ENCODE results near the gene MCF2L2. TPM values are rescaled to one million over a fixed set of nuclear protein-coding genes. Genes with fewer than 3 reads are reported as not detected.
A peak's percentile ranks its signal among the peaks of the same experiment; 100 is the strongest.

MCF2L2 gene
- total and polyA plus RNA-seq, 5 donors from 2014 or later, result 2.1 to 20.7 (median 4.0) TPM

DNA sequence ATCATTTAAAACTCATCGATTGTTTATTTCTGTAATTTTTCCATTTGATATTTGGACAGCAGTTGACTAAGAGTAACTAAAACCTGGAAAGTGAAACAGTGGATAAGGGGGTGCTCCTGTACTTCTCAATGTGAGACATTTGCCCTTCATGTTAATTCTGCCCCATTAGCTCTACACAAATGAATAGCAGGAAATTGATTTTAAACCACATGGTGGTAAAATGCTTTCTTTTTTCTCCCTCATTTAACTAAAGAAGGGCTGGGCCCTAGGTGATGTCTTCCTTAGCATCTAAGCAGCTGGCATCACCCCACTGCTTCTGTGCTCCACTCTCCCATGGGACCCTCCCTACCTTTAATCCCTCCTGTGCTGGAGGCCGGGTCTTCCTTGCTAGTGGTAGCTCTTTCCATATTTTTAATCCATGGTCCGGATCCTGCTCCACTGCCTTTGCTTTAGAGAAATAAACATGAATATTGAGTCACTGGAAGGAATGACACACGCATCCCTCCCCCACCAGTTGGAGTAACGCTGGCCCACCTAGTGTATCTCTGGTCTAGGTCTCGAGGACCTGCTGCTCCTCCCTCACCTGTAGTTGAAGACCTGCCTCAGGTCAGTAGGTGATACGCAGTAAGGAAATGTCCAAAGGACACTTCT, 235.6 kb downstream of the MCF2L2 start:
- H3K4me3 Mint-ChIP-seq, result no peak overlapping the region
- H3K27me3 Mint-ChIP-seq, result no peaks in the 10 kb centered on the region
- ATAC-seq (ENCODE audit: low read depth in 2 of 2) (no peak), DNase-seq (peak in 1 of 3 donors; percentile 18)
- no peaks in the 10 kb centered on the region for H3K4me1 ChIP-seq (ENCODE audit: control insufficient read depth, insufficient read depth, low read length, poor library complexity, severe bottlenecking)
- H3K36me3 ChIP-seq (ENCODE audit: control insufficient read depth, insufficient read depth, low read length), result no peaks in the 10 kb centered on the region
- peaks cover 0 to 2% (median 0%) of the 10 kb centered on the region in 4 donors for H3K4me1 Mint-ChIP-seq
- H3K27me3 ChIP-seq (ENCODE audit: control insufficient read depth, insufficient read depth, low read length), result no peaks in the 10 kb centered on the region
- no peaks in the 10 kb centered on the region for H3K9me3 Mint-ChIP-seq
- no peak overlapping the region for H3K27ac ChIP-seq (ENCODE audit: insufficient read depth, low read length, poor library complexity, severe bottlenecking)
- no peak overlapping the region for H3K4me3 ChIP-seq (ENCODE audit: low read depth, low read length)
- peaks cover 4% of the 10 kb centered on the region for H3K36me3 Mint-ChIP-seq
- H3K9me3 ChIP-seq (ENCODE audit: control insufficient read depth in 2 of 2, low read length in 2 of 2), result no peaks in the 10 kb centered on the region
- no peak overlapping the region for H3K27ac Mint-ChIP-seq

- Mint-ChIP-seq H3K4me1 (peaks cover 0 to 3% (median 0%) of the 10 kb centered on the region in 4 donors), H3K4me3 (no peak overlapping the region), H3K36me3 (peaks cover 4% of the 10 kb centered on the region), H3K27me3 (peaks cover 4% of the 10 kb centered on the region), H3K27ac (no peak overlapping the region), H3K9me3 (no peaks in the 10 kb centered on the region)
- DNase-seq (no peak), ATAC-seq (ENCODE audit: low read depth in 2 of 2) (no peak)
- Histone ChIP-seq H3K9me3 (ENCODE audit: control insufficient read depth in 2 of 2, low read length in 2 of 2) (no peaks in the 10 kb centered on the region), H3K36me3 (ENCODE audit: control insufficient read depth, insufficient read depth, low read length) (no peaks in the 10 kb centered on the region), H3K27ac (ENCODE audit: insufficient read depth, low read length, poor library complexity, severe bottlenecking) (no peak overlapping the region), H3K27me3 (ENCODE audit: control insufficient read depth, insufficient read depth, low read length) (no peaks in the 10 kb centered on the region), H3K4me1 (ENCODE audit: control insufficient read depth, insufficient read depth, low read length, poor library complexity, severe bottlenecking) (no peaks in the 10 kb centered on the region), H3K4me3 (ENCODE audit: low read depth, low read length) (no peak overlapping the region)
Observed at GRCh38 chr3:183189641-183190040, 238.8 kb downstream of the MCF2L2 start.

DNA sequence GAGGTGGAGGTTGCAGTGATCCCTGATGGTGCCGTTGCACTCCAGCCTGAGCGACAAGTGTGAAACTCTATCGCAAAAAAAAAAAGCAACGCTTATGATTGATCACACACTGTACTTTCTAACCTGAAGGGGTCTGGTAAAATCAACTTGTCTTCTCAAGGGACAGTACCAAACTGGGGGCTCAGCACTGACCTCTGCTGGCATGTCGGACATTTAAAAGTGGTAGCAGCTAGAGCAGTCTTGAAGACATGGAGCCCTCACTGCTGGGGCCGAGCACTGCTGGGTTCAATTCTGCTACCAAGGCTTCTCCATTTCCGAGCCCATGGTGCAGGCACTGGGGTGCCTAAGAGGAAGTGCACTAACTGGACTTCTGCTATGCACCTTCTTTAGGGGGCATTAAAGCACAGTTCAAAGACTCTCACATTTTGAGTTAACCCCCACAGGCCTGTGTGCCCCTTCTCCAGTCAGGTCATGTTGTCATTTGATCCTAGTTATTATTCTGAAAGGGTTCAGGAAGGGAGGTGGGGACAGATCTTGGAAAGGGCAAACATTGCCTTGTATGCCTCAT, 239.4 kb downstream of the MCF2L2 start:
- peak overlapping the region in 1 of 3 donors; percentile 23 for H3K27ac Mint-ChIP-seq
- peaks cover 0 to 3% (median 0%) of the 10 kb centered on the region in 4 donors for H3K4me1 Mint-ChIP-seq
- peaks cover 4% of the 10 kb centered on the region for H3K27me3 Mint-ChIP-seq
- no peaks in the 10 kb centered on the region for H3K9me3 Mint-ChIP-seq
- DNase-seq, result peak in 1 of 3 donors; percentile 42
- Histone ChIP-seq H3K36me3 (ENCODE audit: control insufficient read depth, insufficient read depth, low read length) (no peaks in the 10 kb centered on the region), H3K27ac (ENCODE audit: insufficient read depth, low read length, poor library complexity, severe bottlenecking) (no peak overlapping the region), H3K27me3 (ENCODE audit: control insufficient read depth, insufficient read depth, low read length) (no peaks in the 10 kb centered on the region), H3K9me3 (ENCODE audit: control insufficient read depth in 2 of 2, low read length in 2 of 2) (no peaks in the 10 kb centered on the region), H3K4me3 (ENCODE audit: low read depth, low read length) (no peak overlapping the region), H3K4me1 (ENCODE audit: control insufficient read depth, insufficient read depth, low read length, poor library complexity, severe bottlenecking) (no peaks in the 10 kb centered on the region)
- H3K4me3 Mint-ChIP-seq, result no peak overlapping the region
- H3K36me3 Mint-ChIP-seq, result peaks cover 4% of the 10 kb centered on the region
- peak; percentile 39 to 49 for ATAC-seq (ENCODE audit: low read depth in 2 of 2)

GRCh38 chr3:183185696-183186095, 242.7 kb downstream of the MCF2L2 start:
- peak overlapping the region in 1 of 3 donors; percentile 54 for H3K27ac Mint-ChIP-seq
- no peak for ATAC-seq (ENCODE audit: low read depth in 2 of 2)

GRCh38 chr3:183182732-183183610, 245.4 kb downstream of the MCF2L2 start:
- peaks cover 0 to 17% (median 2%) of the 10 kb centered on the region in 4 donors for H3K4me1 Mint-ChIP-seq
- H3K36me3 Mint-ChIP-seq, result no peaks in the 10 kb centered on the region
- Histone ChIP-seq H3K27ac (ENCODE audit: insufficient read depth, low read length, poor library complexity, severe bottlenecking) (no peak overlapping the region), H3K4me1 (ENCODE audit: control insufficient read depth, insufficient read depth, low read length, poor library complexity, severe bottlenecking) (peaks cover 17% of the 10 kb centered on the region), H3K27me3 (ENCODE audit: control insufficient read depth, insufficient read depth, low read length) (no peaks in the 10 kb centered on the region), H3K36me3 (ENCODE audit: control insufficient read depth, insufficient read depth, low read length) (no peaks in the 10 kb centered on the region), H3K4me3 (ENCODE audit: low read depth, low read length) (no peak overlapping the region), H3K9me3 (ENCODE audit: control insufficient read depth in 2 of 2, low read length in 2 of 2) (no peaks in the 10 kb centered on the region)
- H3K27me3 Mint-ChIP-seq, result peaks cover 16% of the 10 kb centered on the region
- H3K9me3 Mint-ChIP-seq, result no peaks in the 10 kb centered on the region
- peak overlapping the region in 1 of 3 donors; percentile 48 for H3K27ac Mint-ChIP-seq
- DNase-seq (no peak), ATAC-seq (ENCODE audit: low read depth in 2 of 2) (no peak)
- H3K4me3 Mint-ChIP-seq, result no peak overlapping the region

More at GRCh38 chr3:183185696-183186095, 242.7 kb downstream of the MCF2L2 start:
- Histone ChIP-seq H3K4me3 (ENCODE audit: low read depth, low read length) (no peak overlapping the region), H3K4me1 (ENCODE audit: control insufficient read depth, insufficient read depth, low read length, poor library complexity, severe bottlenecking) (no peaks in the 10 kb centered on the region), H3K36me3 (ENCODE audit: control insufficient read depth, insufficient read depth, low read length) (no peaks in the 10 kb centered on the region), H3K9me3 (ENCODE audit: control insufficient read depth in 2 of 2, low read length in 2 of 2) (no peaks in the 10 kb centered on the region), H3K27me3 (ENCODE audit: control insufficient read depth, insufficient read depth, low read length) (no peaks in the 10 kb centered on the region), H3K27ac (ENCODE audit: insufficient read depth, low read length, poor library complexity, severe bottlenecking) (no peak overlapping the region)
- DNase-seq, result no peak
- Mint-ChIP-seq H3K36me3 (no peaks in the 10 kb centered on the region), H3K4me1 (peaks cover 0 to 3% (median 0%) of the 10 kb centered on the region in 4 donors), H3K27me3 (peaks cover 4% of the 10 kb centered on the region), H3K4me3 (no peak overlapping the region), H3K9me3 (no peaks in the 10 kb centered on the region)

DNA sequence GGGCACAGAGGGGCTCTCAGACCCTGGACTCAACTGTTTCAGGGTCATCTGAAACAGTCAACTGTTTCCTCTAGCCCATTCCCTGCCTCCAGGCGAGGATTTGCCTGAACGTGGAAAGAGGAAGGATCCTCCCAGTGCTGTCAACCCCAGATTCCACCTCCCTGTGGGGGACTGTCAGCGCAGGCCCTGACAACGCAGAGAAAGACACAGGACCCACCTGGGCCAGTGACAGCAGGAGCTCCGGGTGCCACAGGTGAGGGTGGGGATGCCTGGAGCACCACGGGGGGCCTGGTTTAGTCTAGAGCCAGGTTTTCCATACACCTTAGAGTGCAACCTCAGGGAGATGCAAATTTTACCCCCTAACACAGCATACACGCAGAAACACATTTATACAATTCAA, 246.3 kb downstream of the MCF2L2 start:
- H3K27me3 ChIP-seq (ENCODE audit: control insufficient read depth, insufficient read depth, low read length), result no peaks in the 10 kb centered on the region
- Mint-ChIP-seq H3K4me3 (no peak overlapping the region), H3K9me3 (no peaks in the 10 kb centered on the region), H3K36me3 (no peaks in the 10 kb centered on the region), H3K27ac (no peak overlapping the region), H3K4me1 (peaks cover 0 to 17% (median 2%) of the 10 kb centered on the region in 4 donors), H3K27me3 (peaks cover 12% of the 10 kb centered on the region)
- ATAC-seq (ENCODE audit: low read depth in 2 of 2) (no peak), DNase-seq (no peak)
- no peaks in the 10 kb centered on the region for H3K9me3 ChIP-seq (ENCODE audit: control insufficient read depth in 2 of 2, low read length in 2 of 2)
- no peaks in the 10 kb centered on the region for H3K36me3 ChIP-seq (ENCODE audit: control insufficient read depth, insufficient read depth, low read length)
- no peak overlapping the region for H3K27ac ChIP-seq (ENCODE audit: insufficient read depth, low read length, poor library complexity, severe bottlenecking)
- H3K4me1 ChIP-seq (ENCODE audit: control insufficient read depth, insufficient read depth, low read length, poor library complexity, severe bottlenecking), result peaks cover 17% of the 10 kb centered on the region
- H3K4me3 ChIP-seq (ENCODE audit: low read depth, low read length), result no peak overlapping the region

GRCh38 chr3:183181606-183182005, 246.8 kb downstream of the MCF2L2 start:
- no peaks in the 10 kb centered on the region for H3K36me3 Mint-ChIP-seq
- DNase-seq, result no peak

More at GRCh38 chr3:183181606-183182005, 246.8 kb downstream of the MCF2L2 start:
- peaks cover 0 to 17% (median 2%) of the 10 kb centered on the region in 4 donors for H3K4me1 Mint-ChIP-seq
- Histone ChIP-seq H3K4me3 (ENCODE audit: low read depth, low read length) (no peak overlapping the region), H3K36me3 (ENCODE audit: control insufficient read depth, insufficient read depth, low read length) (no peaks in the 10 kb centered on the region), H3K27me3 (ENCODE audit: control insufficient read depth, insufficient read depth, low read length) (no peaks in the 10 kb centered on the region), H3K4me1 (ENCODE audit: control insufficient read depth, insufficient read depth, low read length, poor library complexity, severe bottlenecking) (peaks cover 17% of the 10 kb centered on the region), H3K9me3 (ENCODE audit: control insufficient read depth in 2 of 2, low read length in 2 of 2) (no peaks in the 10 kb centered on the region), H3K27ac (ENCODE audit: insufficient read depth, low read length, poor library complexity, severe bottlenecking) (no peak overlapping the region)
- H3K27me3 Mint-ChIP-seq, result peaks cover 12% of the 10 kb centered on the region
- H3K27ac Mint-ChIP-seq, result peak overlapping the region in 1 of 3 donors; percentile 60
- H3K4me3 Mint-ChIP-seq, result no peak overlapping the region
- H3K9me3 Mint-ChIP-seq, result no peaks in the 10 kb centered on the region
- ATAC-seq (ENCODE audit: low read depth in 2 of 2), result no peak
